Kidney (tissue), 14 donors: Measurements from ENCODE around the gene MTR. TPM values are rescaled to one million over a fixed set of nuclear protein-coding genes. Genes with fewer than 3 reads are reported as not detected.

Source experiments
- DNase-seq, 5 donors: peaks; one replicate each; pipeline ENCODE4 v3.0.0-alpha.2; 2013 to 2020
- FAIRE-seq: peaks from 2 replicates; lab custom pipeline; 2012; peaks lifted over from hg19 to GRCh38; lab: Jason Lieb, UNC
- H3K27ac ChIP-seq, 2 donors: one replicate each; pipeline ENCODE4 v1.7.0; 2013; ENCODE audit warnings: low read depth in 2 of 2, low read length in 2 of 2, inconsistent platforms in 1 of 2
- H3K27me3 ChIP-seq: one replicate; pipeline ENCODE4 v1.7.1; 2013; ENCODE audit warnings: low read length, inconsistent platforms; ENCODE audit not compliant: control insufficient read depth, insufficient read depth
- H3K36me3 ChIP-seq, 3 donors: one replicate each; pipeline versions ENCODE4 v1.7.0 to v1.7.1; 2013; ENCODE audit warnings: low read length in 3 of 3, control low read depth in 1 of 3, inconsistent platforms in 1 of 3; ENCODE audit not compliant: insufficient read depth in 3 of 3, control insufficient read depth in 2 of 3
- H3K4me1 ChIP-seq, 3 donors: one replicate each; pipeline versions ENCODE4 v1.7.0 to v1.7.1; 2013; ENCODE audit warnings: low read length in 3 of 3, inconsistent platforms in 1 of 3, low read depth in 1 of 3; ENCODE audit not compliant: control insufficient read depth in 2 of 3, insufficient read depth in 2 of 3
- H3K4me3 ChIP-seq, 3 donors: one replicate each; pipeline versions ENCODE4 v1.7.0 to v1.8.1; 2013; ENCODE audit warnings: low read length in 3 of 3, control low read depth in 1 of 3, inconsistent platforms in 1 of 3
- H3K9ac ChIP-seq, 3 donors: one replicate each; pipeline versions ENCODE4 v1.7.0 to v1.7.1; 2013; ENCODE audit warnings: low read length in 3 of 3, control low read depth in 1 of 3, inconsistent platforms in 1 of 3
- H3K9me3 ChIP-seq, 3 donors: one replicate each; pipeline versions ENCODE4 v1.7.0 to v1.7.1; 2013; ENCODE audit warnings: low read length in 3 of 3, control low read depth in 1 of 3, inconsistent platforms in 1 of 3; ENCODE audit not compliant: control insufficient read depth in 2 of 3, insufficient read depth in 1 of 3
- CTCF ChIP-seq: IDR thresholded peaks from 3 replicates; pipeline ENCODE4 v1.5.1; 2012; ENCODE audit warnings: mild to moderate bottlenecking, moderate library complexity, borderline replicate concordance; ENCODE audit not compliant: insufficient read depth; ENCODE audit errors: extremely low read depth
- intact Hi-C: fragments of 100-400 bp; cut with DNase I; formaldehyde crosslinking; loops from one replicate; pipeline ENCODE4 v1.11.1; 2022
- polyA plus RNA-seq: library from polyadenylated mRNA; stranded (reverse); fragments of 350-450 nt; fragmentation: Illumina TruSeq; extraction: RNeasy Lipid Tissue Mini Kit (QIAGEN cat#74804); gene quantifications from one replicate; pipeline ENCODE4 v1.2.3, GENCODE V29; 2014; ENCODE audit warnings: low read depth, low replicate concordance; ENCODE audit not compliant: insufficient read depth
- total RNA-seq: library from RNA; stranded (reverse); fragmentation: NEBNext Ultra II Directional; extraction: Animal tissue kit (Norgen Biotek cat#: 25700); gene quantifications from one replicate; pipeline ENCODE4 v1.2.1, GENCODE V29; 2021
- donor health status: control.
- donor health status: control.
- donor health status: control.
- donor health status: control.
- donor health status: control.
- donor health status: DM: yes; HTN: yes; CAD: no.
- donor health status: Normal renal cell carcinoma (clear cell type).

Gene MTR
- total and polyA plus RNA-seq, 2 donors from 2014 or later = 7.6 to 61.0 TPM

GRCh38 chr1:236916131-236916800 lies 121.2 kb downstream of the MTR start:
- DNase-seq (no peak), FAIRE-seq (no peak)
- intact Hi-C loops = no loop called here
- Histone ChIP-seq H3K9me3 (peaks cover 0 to 6% (median 0%) of the 10 kb centered on the region in 3 donors), H3K27me3 (no peaks in the 10 kb centered on the region), H3K36me3 (no peaks in the 10 kb centered on the region), H3K9ac (no peak overlapping the region), H3K27ac (no peak overlapping the region), H3K4me1 (no peaks in the 10 kb centered on the region), H3K4me3 (no peak overlapping the region)
- no peak for TF ChIP-seq CTCF

DNA sequence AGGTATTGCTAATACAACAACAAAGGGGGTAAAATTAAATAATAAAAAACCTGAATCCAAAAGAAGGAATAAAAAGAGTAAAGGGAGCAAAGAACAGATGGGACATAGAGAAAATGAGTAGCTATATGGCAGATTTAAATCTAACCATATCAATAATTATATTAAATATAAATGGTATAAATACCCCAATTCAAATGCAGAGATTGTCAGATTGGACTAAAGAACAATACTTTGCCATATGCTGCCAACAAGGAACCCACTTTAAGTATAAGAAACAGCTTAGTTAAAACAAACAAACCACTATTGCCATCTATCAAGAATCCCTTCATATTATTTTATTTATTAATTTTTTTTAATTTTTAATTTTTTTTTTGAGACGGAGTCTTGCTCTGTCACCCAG lies 122.4 kb downstream of the MTR start:
- Histone ChIP-seq H3K27me3 (no peaks in the 10 kb centered on the region), H3K9ac (no peak overlapping the region), H3K36me3 (no peaks in the 10 kb centered on the region), H3K4me1 (no peaks in the 10 kb centered on the region), H3K27ac (no peak overlapping the region), H3K9me3 (peaks cover 0 to 6% (median 0%) of the 10 kb centered on the region in 3 donors), H3K4me3 (no peak overlapping the region)
- no peak for FAIRE-seq
- DNase-seq = no peak
- intact Hi-C loops = no loop called here
- no peak for TF ChIP-seq CTCF

GRCh38 chr1:236920286-236920894 lies 125.3 kb downstream of the MTR start:
- Histone ChIP-seq H3K4me3 (no peak overlapping the region), H3K9ac (no peak overlapping the region), H3K27ac (no peak overlapping the region), H3K27me3 (no peaks in the 10 kb centered on the region), H3K9me3 (peaks cover 0 to 6% (median 0%) of the 10 kb centered on the region in 3 donors), H3K4me1 (no peaks in the 10 kb centered on the region), H3K36me3 (no peaks in the 10 kb centered on the region)
- intact Hi-C loops = no loop called here
- DNase-seq = no peak
- no peak for TF ChIP-seq CTCF
- no peak for FAIRE-seq
